T-helper 1 cell treated with Interleukin-12 subunit alpha and Interleukin-12 subunit beta and Interleukin-4 antibody, amounts not matched to agents 30 ng/mL and 1 ng/mL, for 36 hours (primary cell): ENCODE results near the gene ZNF496. TPM values are rescaled to one million over a fixed set of nuclear protein-coding genes. Genes with fewer than 3 reads are reported as not detected.
"Not testable (repeated sequence)": the region's sequence is repeated elsewhere in the genome, so short reads cannot be mapped to it uniquely, and the experiment has no call there.

ENCODE experiments used
- intact Hi-C: fragments of 100-400 bp; cut with micrococcal nuclease; formaldehyde crosslinking; loops from one replicate; pipeline ENCODE4 v1.15.1; 2024
- total RNA-seq: library from RNA; stranded (reverse); gene quantifications from 2 replicates; pipeline ENCODE4 v1.2.3, GENCODE V29; 2022

Gene ZNF496
- total RNA-seq, 1 donor from 2014 or later = 6.1 TPM

DNA sequence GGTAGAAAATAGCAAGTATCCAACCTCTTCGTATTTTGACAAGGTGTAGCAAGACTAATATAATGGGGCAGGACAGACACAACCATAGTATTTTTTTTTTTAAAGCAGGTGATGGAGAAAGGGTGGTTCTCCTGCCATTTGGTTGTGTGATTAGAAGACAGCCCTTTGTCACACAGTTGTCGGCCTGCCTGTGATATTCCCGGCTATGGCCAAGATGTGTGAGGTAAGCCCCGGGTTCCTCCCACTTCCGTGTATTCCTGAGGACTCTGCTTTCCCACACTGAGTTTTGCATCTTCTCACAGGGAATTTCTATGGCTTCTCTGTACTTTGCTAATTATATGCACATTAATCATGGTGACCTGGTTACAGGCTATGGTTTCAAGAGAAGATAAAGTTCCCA lies 35.9 kb downstream of the ZNF496 start:
- intact Hi-C loops = no loop called here

GRCh38 chr1:247295274-247295684 lies 36.4 kb downstream of the ZNF496 start:
- intact Hi-C loops = no loop called here

- intact Hi-C loops = no loop called here
Measured at GRCh38 chr1:247294282-247294681, 37.4 kb downstream of the ZNF496 start.

DNA sequence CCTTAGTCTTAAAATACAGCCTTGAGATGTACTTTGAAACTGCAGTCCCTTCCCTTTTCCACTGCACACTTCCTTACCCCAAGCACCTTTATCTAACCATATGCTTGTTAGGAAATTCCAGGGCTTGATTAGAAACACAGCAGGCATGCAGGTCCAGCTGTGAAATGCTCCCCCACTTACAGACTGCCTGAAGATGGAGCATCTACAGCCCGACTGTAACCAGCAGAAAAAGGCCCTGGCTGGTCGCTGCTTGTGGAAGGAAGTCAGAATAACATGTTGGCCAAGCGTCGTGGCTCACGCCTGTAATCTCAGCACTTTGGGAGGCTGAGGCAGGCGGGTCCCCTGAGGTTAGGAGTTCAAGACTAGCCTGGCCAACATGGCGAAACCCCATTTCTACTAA lies 38.6 kb downstream of the ZNF496 start:
- intact Hi-C loops = no loop called here

- intact Hi-C loops = no loop called here
Measured at GRCh38 chr1:247291833-247292561, 39.7 kb downstream of the ZNF496 start.

DNA sequence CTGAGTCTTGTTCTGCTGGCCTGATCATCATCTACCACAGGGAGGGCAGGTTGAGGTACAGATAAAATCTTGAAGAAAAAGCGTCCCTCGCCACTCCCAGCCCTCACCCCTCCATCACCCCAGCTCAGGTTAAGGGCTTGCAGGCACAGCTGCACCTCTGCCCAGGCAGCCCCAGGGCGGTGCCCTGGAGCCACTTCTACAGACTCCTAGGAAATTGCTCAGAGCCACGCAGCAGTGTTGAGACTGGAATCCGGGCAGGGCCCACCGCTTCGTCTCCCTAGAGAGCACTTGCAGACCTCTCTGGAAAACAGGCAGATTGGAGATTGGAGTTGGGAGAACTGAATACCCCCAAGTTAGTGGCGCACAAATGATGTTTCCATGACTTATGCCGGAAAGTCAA lies 40.5 kb downstream of the ZNF496 start:
- intact Hi-C loops = no loop called here

- intact Hi-C loops = no loop called here
Measured at GRCh38 chr1:247290576-247290975, 41.1 kb downstream of the ZNF496 start.

DNA sequence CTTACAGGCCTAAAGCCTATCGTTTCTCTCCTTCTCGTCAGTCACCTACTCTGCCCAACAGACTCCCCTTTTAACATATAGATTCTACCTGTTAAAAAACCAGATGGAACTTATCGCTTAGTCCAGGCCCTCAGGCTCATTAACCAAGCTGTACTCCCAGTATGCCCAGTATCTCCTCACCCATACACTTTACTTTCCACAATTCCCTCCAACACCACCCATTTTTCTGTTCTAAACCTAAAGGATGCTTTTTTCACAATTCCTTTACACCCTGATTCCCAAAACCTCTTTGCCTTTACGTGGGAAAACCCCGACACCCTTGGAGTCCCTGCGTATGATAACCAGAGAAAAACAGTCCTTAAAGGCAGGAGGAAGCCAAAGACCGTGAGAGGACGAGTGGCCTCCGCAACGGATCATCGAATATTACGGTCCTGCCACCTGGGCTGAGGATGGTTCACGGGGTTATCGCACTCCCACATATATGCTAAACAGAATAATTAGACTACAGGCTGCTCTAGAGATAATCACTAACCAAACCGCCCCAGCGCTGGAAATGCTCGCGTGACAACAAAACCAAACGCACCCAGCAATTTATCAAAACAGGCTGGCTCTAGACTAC lies 42.3 kb downstream of the ZNF496 start:
- intact Hi-C loops = not testable (repeated sequence)

DNA sequence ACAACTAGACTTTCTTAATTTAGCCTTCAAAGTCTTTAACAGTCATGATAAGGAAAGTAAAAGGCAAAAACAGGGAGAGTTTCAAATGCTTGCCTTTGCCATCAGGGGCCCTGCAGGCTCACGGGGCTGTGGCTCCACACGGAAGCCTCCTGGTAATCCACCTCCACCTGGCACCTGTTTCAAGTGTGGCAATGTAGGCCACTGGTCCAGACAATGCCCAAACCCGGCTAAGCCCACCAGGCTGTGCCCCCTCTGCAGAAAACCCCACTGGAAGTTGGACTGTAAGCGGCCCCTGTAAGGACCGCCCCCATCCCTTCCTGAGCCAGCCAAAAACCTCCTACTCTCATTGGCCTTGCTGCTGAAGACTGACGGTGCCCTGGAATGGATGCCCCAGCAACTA lies 43.3 kb downstream of the ZNF496 start:
- intact Hi-C loops = no loop called here

- intact Hi-C loops = no loop called here
Measured at GRCh38 chr1:247287460-247287859, 44.2 kb downstream of the ZNF496 start.

GRCh38 chr1:247286134-247286670 lies 45.5 kb downstream of the ZNF496 start:
- intact Hi-C loops = no loop called here

- intact Hi-C loops = no loop called here
Measured at GRCh38 chr1:247281001-247281574, 50.6 kb downstream of the ZNF496 start.

- intact Hi-C loops = no loop called here
Measured at GRCh38 chr1:247277191-247277590, 54.5 kb downstream of the ZNF496 start.

DNA sequence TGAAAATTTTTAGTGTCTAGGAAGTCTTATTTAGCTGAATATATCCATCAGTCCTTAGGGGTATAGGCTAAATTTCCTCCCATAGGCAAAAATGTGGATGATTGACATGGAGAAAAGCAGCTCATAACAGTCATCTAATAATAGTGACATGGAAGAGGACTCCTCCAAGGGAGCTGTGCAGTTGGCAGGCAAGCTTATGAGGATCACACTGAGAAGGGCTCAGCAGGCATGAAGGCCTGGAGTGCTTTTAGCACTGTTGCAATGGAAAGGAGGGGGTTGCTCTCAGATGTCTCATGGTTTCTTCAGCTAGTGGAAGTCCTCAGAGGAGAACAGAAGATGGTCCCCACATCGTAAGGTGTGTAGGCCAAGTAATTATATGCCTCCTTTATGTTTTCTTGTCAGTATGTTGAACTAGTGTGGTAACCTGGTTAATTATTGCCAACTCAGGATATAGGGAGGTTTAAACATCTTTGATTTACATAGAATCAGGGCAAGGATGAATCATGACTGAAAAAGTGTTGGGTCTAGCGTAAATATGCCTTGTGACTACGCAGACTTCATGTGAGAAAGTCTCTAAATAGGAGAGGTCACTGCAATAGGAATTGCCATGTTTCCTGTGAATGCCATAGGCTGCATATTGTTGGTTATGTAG lies 56.9 kb downstream of the ZNF496 start:
- intact Hi-C loops = no loop called here

DNA sequence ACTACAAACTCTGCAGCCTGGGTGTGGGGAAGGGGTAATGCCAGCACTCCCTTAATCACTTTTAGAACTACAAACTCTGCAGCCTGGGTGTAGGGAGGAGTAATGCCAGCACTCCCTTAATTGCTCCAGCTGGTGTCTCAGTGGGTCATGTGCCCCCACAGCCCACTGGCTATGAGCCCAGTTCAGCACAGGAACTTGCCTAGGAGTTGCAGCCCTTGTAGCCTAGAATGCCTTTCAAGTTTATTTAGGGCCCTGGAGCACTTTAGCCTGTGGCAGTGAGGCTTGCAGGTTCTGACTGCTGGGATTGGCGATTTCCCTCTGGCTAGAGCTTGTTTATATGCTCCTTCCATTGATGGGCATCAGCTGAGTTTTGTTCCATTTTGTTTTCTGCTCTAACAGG lies 58.7 kb downstream of the ZNF496 start:
- intact Hi-C loops = no loop called here

DNA sequence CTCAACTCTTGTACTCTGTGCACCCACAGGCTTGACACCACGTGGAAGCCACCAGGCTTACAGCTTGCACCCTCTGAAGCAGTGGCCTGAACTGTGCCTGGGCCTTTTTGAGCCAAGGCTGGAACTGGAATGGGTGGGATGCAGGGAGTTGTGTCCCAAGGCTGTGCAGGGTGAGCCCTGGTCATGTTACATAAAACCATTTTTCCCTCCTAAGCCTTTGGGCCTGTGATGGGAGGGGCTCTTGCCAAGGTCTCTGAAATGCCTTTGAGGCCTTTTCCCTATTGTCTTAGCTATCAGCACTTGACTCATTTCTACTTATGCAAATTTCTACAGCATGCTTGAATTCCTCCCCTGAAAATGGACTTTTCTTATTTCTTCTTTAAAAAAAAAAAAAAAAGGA lies 61.7 kb downstream of the ZNF496 start:
- intact Hi-C loops = no loop called here

GRCh38 chr1:247269133-247269532 lies 62.5 kb downstream of the ZNF496 start:
- intact Hi-C loops = no loop called here

GRCh38 chr1:247268390-247269045 lies 63.1 kb downstream of the ZNF496 start:
- intact Hi-C loops = no loop called here

DNA sequence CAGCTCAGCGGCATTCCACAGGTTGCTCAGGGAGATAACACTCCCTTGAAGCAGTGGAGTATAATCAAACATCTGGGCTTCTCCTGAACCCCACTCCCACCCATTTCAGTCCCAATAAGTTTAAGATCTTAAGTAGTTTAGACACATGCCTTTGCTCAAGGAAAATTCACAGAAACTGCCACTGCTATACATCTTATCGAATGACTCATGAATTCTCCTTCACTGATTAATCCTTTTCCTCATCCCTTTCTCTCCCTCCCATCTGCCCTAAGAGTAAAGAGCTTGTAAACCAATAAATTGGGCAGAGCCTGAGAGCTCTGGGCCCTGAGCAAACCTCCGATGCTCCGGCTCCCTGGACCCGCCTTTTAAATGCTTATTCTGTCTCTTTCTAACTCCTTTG lies 65.6 kb downstream of the ZNF496 start:
- intact Hi-C loops = no loop called here

DNA sequence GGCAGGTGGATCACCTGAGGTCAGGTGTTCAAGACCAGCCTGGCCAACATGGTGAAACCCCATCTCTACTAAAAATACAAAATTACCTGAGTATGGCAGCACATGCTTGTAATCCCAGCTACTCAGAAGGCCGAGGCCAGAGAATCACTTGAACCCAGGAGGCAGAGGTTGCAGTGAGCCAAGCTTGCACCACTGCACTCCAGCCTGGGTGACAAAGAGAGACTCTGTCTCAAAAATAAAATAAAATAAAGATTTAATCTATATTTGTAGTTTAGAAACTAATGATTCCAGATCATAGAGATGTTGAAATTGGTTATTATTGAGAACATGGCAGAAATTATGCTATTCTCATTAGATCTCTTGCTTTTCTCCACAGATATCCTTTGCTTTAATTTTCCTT lies 75.9 kb downstream of the ZNF496 start, which contains the start of gene VN1R5:
VN1R5 (plus strand) TSS at position 301 of the 400 bp plus-strand sequence.
- intact Hi-C loops = not testable (repeated sequence)

GRCh38 chr1:247247568-247247967 lies 84.1 kb downstream of the ZNF496 start:
- intact Hi-C loops = no loop called here
